Mammary epithelial cell (primary cell): ENCODE results near the gene CADM2.

Experiments used
- CTCF ChIP-seq, 2 donors: IDR thresholded peaks in 1 of 2; conservative IDR thresholded peaks in 1 of 2; 2 replicates each; pipeline ENCODE4 v1.5.1; 2011 to 2012; ENCODE audit warnings: inconsistent platforms in 2 of 2, low read length in 2 of 2, mild to moderate bottlenecking in 2 of 2, control low read depth in 1 of 2, low read depth in 1 of 2; ENCODE audit not compliant: insufficient read depth in 1 of 2; ENCODE audit errors: extremely low read depth in 1 of 2
- EZH2 ChIP-seq: IDR thresholded peaks from 2 replicates; pipeline ENCODE4 v1.6.1; 2012; ENCODE audit warnings: low read length, inconsistent platforms, borderline replicate concordance

DNA sequence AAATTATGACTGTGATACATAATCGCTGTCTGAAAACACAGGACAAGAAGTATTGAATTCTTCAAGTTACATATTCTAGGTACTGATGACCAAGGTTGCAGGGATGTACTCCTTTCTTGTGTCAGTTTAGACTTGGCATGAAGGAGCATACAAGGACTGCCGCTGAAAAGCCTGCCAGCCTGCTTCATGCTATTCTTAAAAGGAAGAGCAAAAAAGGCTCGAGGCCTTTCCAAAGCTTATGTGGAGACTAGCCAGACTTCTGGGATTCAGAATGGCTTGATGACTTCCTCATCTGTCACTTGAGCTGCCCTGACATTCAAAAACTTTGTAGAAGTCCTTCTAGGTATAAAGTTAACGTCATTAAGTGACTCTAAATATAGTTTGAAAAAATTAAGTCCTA is 92.0 kb downstream of the CADM2 start:
- TF ChIP-seq CTCF (conservative IDR thresholded peaks at IDR 0.05 in 1 of 2, IDR thresholded peaks at IDR 0.05 in 1 of 2; ENCODE audit: extremely low read depth in 1 of 2, insufficient read depth in 1 of 2, low read depth in 1 of 2, low read length in 2 of 2): no peak
- TF ChIP-seq EZH2: no peak
